IPS-15b (cell line): ENCODE measurements around the gene TMEM184B.

ENCODE experiments used
- H3K27me3 ChIP-seq: one replicate; pipeline ENCODE4 v1.6.1; 2013; ENCODE audit warnings: low read length; ENCODE audit not compliant: control insufficient read depth, insufficient read depth
- H3K36me3 ChIP-seq: one replicate; pipeline ENCODE4 v1.6.1; 2013; ENCODE audit warnings: low read length; ENCODE audit not compliant: control insufficient read depth, insufficient read depth
- H3K4me1 ChIP-seq: one replicate; pipeline ENCODE4 v1.6.1; 2013; ENCODE audit warnings: mild to moderate bottlenecking, low read length; ENCODE audit not compliant: control insufficient read depth, insufficient read depth
- H3K4me3 ChIP-seq: one replicate; pipeline ENCODE4 v1.5.1; 2013; ENCODE audit warnings: low read depth, low read length
- H3K9ac ChIP-seq: one replicate; pipeline ENCODE4 v1.6.1; 2013; ENCODE audit warnings: low read depth, mild to moderate bottlenecking, low read length
- H3K9me3 ChIP-seq: one replicate; pipeline ENCODE4 v1.6.1; 2013; ENCODE audit warnings: mild to moderate bottlenecking, low read length; ENCODE audit not compliant: control insufficient read depth, insufficient read depth

The TMEM184B gene

GRCh38 chr22:38302906-38303305, 30.1 kb upstream of the TMEM184B start:
- no peaks in the 10 kb centered on the region for H3K9me3 ChIP-seq
- peaks cover 7% of the 10 kb centered on the region for H3K4me1 ChIP-seq
- H3K9ac ChIP-seq: no peak overlapping the region
- H3K27me3 ChIP-seq: no peaks in the 10 kb centered on the region
- no peak overlapping the region for H3K4me3 ChIP-seq
- peaks cover 63% of the 10 kb centered on the region for H3K36me3 ChIP-seq

- H3K9me3 ChIP-seq: no peaks in the 10 kb centered on the region
- H3K4me1 ChIP-seq: peaks cover 5% of the 10 kb centered on the region
- no peak overlapping the region for H3K9ac ChIP-seq
- H3K4me3 ChIP-seq: no peak overlapping the region
- no peaks in the 10 kb centered on the region for H3K27me3 ChIP-seq
- H3K36me3 ChIP-seq: peaks cover 82% of the 10 kb centered on the region
Measured at GRCh38 chr22:38300946-38301345, 28.1 kb upstream of the TMEM184B start.

- Histone ChIP-seq H3K36me3 (peaks cover 88% of the 10 kb centered on the region), H3K27me3 (no peaks in the 10 kb centered on the region), H3K4me1 (peaks cover under 1% of the 10 kb centered on the region), H3K9me3 (no peaks in the 10 kb centered on the region), H3K4me3 (no peak overlapping the region), H3K9ac (no peak overlapping the region)
Measured at GRCh38 chr22:38300197-38300945, 27.6 kb upstream of the TMEM184B start.

GRCh38 chr22:38299770-38300102, 26.9 kb upstream of the TMEM184B start:
- no peaks in the 10 kb centered on the region for H3K27me3 ChIP-seq
- H3K9ac ChIP-seq: no peak overlapping the region
- H3K4me1 ChIP-seq: no peaks in the 10 kb centered on the region
- no peak overlapping the region for H3K4me3 ChIP-seq
- H3K36me3 ChIP-seq: peaks cover 95% of the 10 kb centered on the region
- no peaks in the 10 kb centered on the region for H3K9me3 ChIP-seq

- Histone ChIP-seq H3K36me3 (peaks cover 99% of the 10 kb centered on the region), H3K4me1 (no peaks in the 10 kb centered on the region), H3K9ac (no peak overlapping the region), H3K9me3 (no peaks in the 10 kb centered on the region), H3K27me3 (no peaks in the 10 kb centered on the region), H3K4me3 (no peak overlapping the region)
Measured at GRCh38 chr22:38298312-38299005, 25.6 kb upstream of the TMEM184B start.

GRCh38 chr22:38296372-38296771, 23.6 kb upstream of the TMEM184B start:
- no peak overlapping the region for H3K9ac ChIP-seq
- no peak overlapping the region for H3K4me3 ChIP-seq
- H3K36me3 ChIP-seq: peaks cover 90% of the 10 kb centered on the region
- H3K4me1 ChIP-seq: no peaks in the 10 kb centered on the region
- H3K9me3 ChIP-seq: no peaks in the 10 kb centered on the region
- no peaks in the 10 kb centered on the region for H3K27me3 ChIP-seq

- Histone ChIP-seq H3K36me3 (peaks cover 87% of the 10 kb centered on the region), H3K4me1 (no peaks in the 10 kb centered on the region), H3K9me3 (no peaks in the 10 kb centered on the region), H3K9ac (no peak overlapping the region), H3K4me3 (no peak overlapping the region), H3K27me3 (no peaks in the 10 kb centered on the region)
Measured at GRCh38 chr22:38295863-38296262, 23.1 kb upstream of the TMEM184B start.

GRCh38 chr22:38295339-38295738, 22.5 kb upstream of the TMEM184B start:
- Histone ChIP-seq H3K36me3 (peaks cover 81% of the 10 kb centered on the region), H3K9me3 (no peaks in the 10 kb centered on the region), H3K27me3 (no peaks in the 10 kb centered on the region), H3K4me3 (no peak overlapping the region), H3K9ac (no peak overlapping the region), H3K4me1 (no peaks in the 10 kb centered on the region)

GRCh38 chr22:38294193-38294592, 21.4 kb upstream of the TMEM184B start:
- no peak overlapping the region for H3K4me3 ChIP-seq
- H3K27me3 ChIP-seq: no peaks in the 10 kb centered on the region
- no peaks in the 10 kb centered on the region for H3K4me1 ChIP-seq
- H3K36me3 ChIP-seq: peaks cover 70% of the 10 kb centered on the region
- H3K9me3 ChIP-seq: no peaks in the 10 kb centered on the region
- no peak overlapping the region for H3K9ac ChIP-seq

- H3K9ac ChIP-seq: no peak overlapping the region
- peaks cover 55% of the 10 kb centered on the region for H3K36me3 ChIP-seq
- no peak overlapping the region for H3K4me3 ChIP-seq
- no peaks in the 10 kb centered on the region for H3K9me3 ChIP-seq
- H3K4me1 ChIP-seq: no peaks in the 10 kb centered on the region
- H3K27me3 ChIP-seq: no peaks in the 10 kb centered on the region
Measured at GRCh38 chr22:38292694-38293093, 19.9 kb upstream of the TMEM184B start.

GRCh38 chr22:38291201-38291777, 18.5 kb upstream of the TMEM184B start:
- H3K4me3 ChIP-seq: no peak overlapping the region
- H3K9me3 ChIP-seq: no peaks in the 10 kb centered on the region
- no peaks in the 10 kb centered on the region for H3K4me1 ChIP-seq
- H3K36me3 ChIP-seq: peaks cover 41% of the 10 kb centered on the region
- H3K9ac ChIP-seq: no peak overlapping the region
- H3K27me3 ChIP-seq: no peaks in the 10 kb centered on the region

GRCh38 chr22:38290347-38290746, 17.5 kb upstream of the TMEM184B start:
- Histone ChIP-seq H3K27me3 (no peaks in the 10 kb centered on the region), H3K9me3 (no peaks in the 10 kb centered on the region), H3K4me1 (no peaks in the 10 kb centered on the region), H3K36me3 (peaks cover 31% of the 10 kb centered on the region), H3K4me3 (no peak overlapping the region), H3K9ac (no peak overlapping the region)
